Gastroesophageal sphincter (tissue), 4 donors: Measurements from ENCODE around the gene CHST3. TPM values are rescaled to one million over a fixed set of nuclear protein-coding genes. Genes with fewer than 3 reads are reported as not detected.

Experiments
- ATAC-seq: fragments of 150-250 bp; one replicate; pipeline ENCODE4 v1.9.1; 2016; ENCODE audit warnings: mild to moderate bottlenecking, moderate library complexity
- H3K27ac ChIP-seq, 4 donors: fragments of 200-600 bp; sonication (generic) in 3 of 4; 1 replicate in 3 of 4; 2 replicates in 1 of 4; pipeline ENCODE4 v1.5.1; 2016 to 2019
- H3K27me3 ChIP-seq: fragments of 200-600 bp; sonication (generic); one replicate; pipeline ENCODE4 v1.5.1; 2019
- H3K36me3 ChIP-seq, 2 donors: fragments of 200-600 bp; sonication (generic); one replicate each; pipeline ENCODE4 v1.5.1; 2019; ENCODE audit warnings: control low read depth in 1 of 2
- H3K4me1 ChIP-seq, 3 donors: fragments of 200-600 bp; sonication (generic); 1 replicate in 2 of 3; 2 replicates in 1 of 3; pipeline ENCODE4 v1.5.1; 2016 to 2019; ENCODE audit warnings: control low read depth in 2 of 3
- H3K4me3 ChIP-seq, 2 donors: fragments of 200-600 bp; sonication (generic); one replicate each; pipeline ENCODE4 v1.5.1; 2019; ENCODE audit warnings: mild to moderate bottlenecking in 1 of 2, moderate library complexity in 1 of 2
- H3K9me3 ChIP-seq, 3 donors: fragments of 200-600 bp; sonication (generic); one replicate each; pipeline ENCODE4 v1.5.1; 2017 to 2019; ENCODE audit warnings: control low read depth in 2 of 3
- CTCF ChIP-seq, 4 experiments: fragments of 200-600 bp in 2 of 4; fragments of 450-650 bp in 2 of 4; sonication (generic) in 1 of 4; IDR thresholded peaks; one replicate each; pipeline ENCODE4 v1.5.1; 2017 to 2019; ENCODE audit warnings: antibody characterized with exemption in 4 of 4, mild to moderate bottlenecking in 2 of 4, moderate library complexity in 2 of 4
- EP300 ChIP-seq: sonication (generic); formaldehyde crosslinking; IDR thresholded peaks from one replicate; pipeline ENCODE4 v1.6.1; 2017; ENCODE audit warnings: antibody characterized with exemption, mild to moderate bottlenecking
- POLR2A ChIP-seq, 2 donors: fragments of 450-650 bp; IDR thresholded peaks; one replicate each; pipeline ENCODE4 v1.6.1; 2017; ENCODE audit warnings: antibody characterized with exemption in 2 of 2, mild to moderate bottlenecking in 2 of 2, moderate library complexity in 1 of 2
- POLR2AphosphoS5 ChIP-seq: sonication (generic); formaldehyde crosslinking; IDR thresholded peaks from one replicate; pipeline ENCODE4 v1.6.1; 2017; ENCODE audit warnings: antibody characterized with exemption
- WGBS, 2 donors: methylation state at CpG; one replicate each; pipeline ENCODE4 v1.1.5; 2018; ENCODE audit warnings: low coverage in 1 of 2; 5-methylcytosine and 5-hydroxymethylcytosine counted together
- total RNA-seq, 4 donors: library from RNA; depleted of rRNA; stranded (reverse); fragments of >200 nt; gene quantifications; one replicate each; pipeline ENCODE4 v1.1.0, GENCODE V29; 2016

CHST3 gene
- total RNA-seq, 4 donors from 2014 or later = 31.8 to 48.0 (median 37.3) TPM

GRCh38 chr10:72061491-72061890 lies 97.3 kb downstream of the CHST3 start:
- Histone ChIP-seq H3K36me3 (no peaks in the 10 kb centered on the region), H3K4me1 (no peaks in the 10 kb centered on the region), H3K27ac (no peak overlapping the region), H3K27me3 (peaks cover 3% of the 10 kb centered on the region), H3K4me3 (no peak overlapping the region), H3K9me3 (no peaks in the 10 kb centered on the region)
- no peak for ATAC-seq
- WGBS, 2 donors = no CpG with 5 or more reads among the region's 5 CpGs
- no peak for TF ChIP-seq EP300
- TF ChIP-seq POLR2A (IDR thresholded peaks at IDR 0.05) = no peak
- TF ChIP-seq POLR2AphosphoS5 = no peak
- TF ChIP-seq CTCF (IDR thresholded peaks at IDR 0.05) = no peak

- Histone ChIP-seq H3K27ac (no peak overlapping the region), H3K9me3 (no peaks in the 10 kb centered on the region), H3K36me3 (no peaks in the 10 kb centered on the region), H3K4me3 (no peak overlapping the region), H3K4me1 (no peaks in the 10 kb centered on the region), H3K27me3 (peaks cover 3% of the 10 kb centered on the region)
- no peak for ATAC-seq
- WGBS, 2 donors = 100% methylated on average over 1 of the region's 9 CpGs; no CpG with 5 or more reads in 1 of the 2 donors
- no peak for TF ChIP-seq EP300
- no peak for TF ChIP-seq CTCF (IDR thresholded peaks at IDR 0.05)
- TF ChIP-seq POLR2AphosphoS5 = no peak
- no peak for TF ChIP-seq POLR2A (IDR thresholded peaks at IDR 0.05)
Observed at GRCh38 chr10:72061930-72062329, 97.7 kb downstream of the CHST3 start.

- ATAC-seq = no peak
- Histone ChIP-seq H3K4me3 (no peak overlapping the region), H3K27me3 (peaks cover 3% of the 10 kb centered on the region), H3K4me1 (peaks cover 0 to 4% (median 0%) of the 10 kb centered on the region in 3 donors), H3K27ac (no peak overlapping the region), H3K9me3 (no peaks in the 10 kb centered on the region), H3K36me3 (no peaks in the 10 kb centered on the region)
- WGBS, 2 donors = 84 to 89% methylated on average over 4 to 9 of the region's 10 CpGs
- TF ChIP-seq POLR2A (IDR thresholded peaks at IDR 0.05) = no peak
- no peak for TF ChIP-seq CTCF (IDR thresholded peaks at IDR 0.05)
- TF ChIP-seq EP300 = no peak
- TF ChIP-seq POLR2AphosphoS5 = no peak
Observed at GRCh38 chr10:72062382-72062781, 98.2 kb downstream of the CHST3 start.

Other genes with a start within 250 kb of the CHST3 start
- gene C10orf105, start 244.6 kb upstream of the CHST3 start, total RNA-seq = under 1 TPM in 1 of 4 donors, not detected in 3; 0.13 TPM
- 10 to 100 TPM; 34.7 to 83.6 (median 61.6) TPM for gene VSIR, start 190.9 kb upstream of the CHST3 start, total RNA-seq
- gene PSAP, start 113.1 kb upstream of the CHST3 start, total RNA-seq = 100 to 1,000 TPM; 604 to 881 (median 718) TPM
- 1 to 10 TPM; 6.2 to 9.2 (median 7.9) TPM for gene SPOCK2, start 124.2 kb downstream of the CHST3 start, total RNA-seq